IMR-90 (cell line): ENCODE data around the gene ADCYAP1R1. TPM values are rescaled to one million over a fixed set of nuclear protein-coding genes. Genes with fewer than 3 reads are reported as not detected.

ENCODE experiments used
- ATAC-seq: fragments of 200-7000 bp; cut with Tn5 transposase; 2 replicates; pipeline ENCODE4 v1.9.1; 2020; ENCODE audit warnings: low read depth, mild to moderate bottlenecking, moderate library complexity
- BruUV-seq: library from RNA; stranded (reverse); fragments of 400-500 nt; replicated peaks from 2 replicates; lab custom pipeline; 2021; lab: Mats Ljungman, UMichigan
- CTCF ChIA-PET: fragments of 300-600 bp; formaldehyde crosslinking; extraction: SDS; loops from one replicate; lab custom pipeline; 2021; ENCODE audit warnings: antibody characterized with exemption; lab: Yijun Ruan, JAX
- POLR2A ChIA-PET: fragments of 300-600 bp; sonication (Branson Sonifier 250); formaldehyde crosslinking; loops from one replicate; lab custom pipeline; 2022; ENCODE audit warnings: antibody characterized with exemption; ENCODE audit not compliant: unreplicated experiment; lab: Charles Lee
- DNase-seq: peaks from one replicate; pipeline ENCODE4 v3.0.0; 2013
- H2AFZ ChIP-seq: replicated peaks from 2 replicates; pipeline ENCODE3; 2013; ENCODE audit warnings: low read length, mild to moderate bottlenecking; ENCODE audit not compliant: poor library complexity
- H2AK5ac ChIP-seq: 2 replicates; pipeline ENCODE4 v1.6.1; 2013; ENCODE audit warnings: low read depth, low read length, inconsistent platforms
- H2AK9ac ChIP-seq: replicated peaks from 2 replicates; pipeline ENCODE3; 2013; ENCODE audit warnings: mild to moderate bottlenecking, low read depth, low read length, moderate library complexity; ENCODE audit not compliant: poor library complexity
- H2BK120ac ChIP-seq: 2 replicates; pipeline ENCODE4 v1.6.1; 2013; ENCODE audit warnings: low read depth, low read length, inconsistent platforms
- H2BK15ac ChIP-seq: 3 replicates; pipeline ENCODE4 v1.6.1; 2013; ENCODE audit warnings: low read depth, low read length, inconsistent platforms
- H2BK20ac ChIP-seq: 2 replicates; pipeline ENCODE4 v1.6.1; 2013; ENCODE audit warnings: low read depth, mild to moderate bottlenecking, inconsistent platforms, low read length, moderate library complexity
- H2BK5ac ChIP-seq: 2 replicates; pipeline ENCODE4 v1.6.1; 2013; ENCODE audit warnings: mild to moderate bottlenecking, low read depth, low read length, inconsistent platforms; ENCODE audit not compliant: poor library complexity, severe bottlenecking
- H3K14ac ChIP-seq: replicated peaks from 2 replicates; pipeline ENCODE4 v1.6.1; 2013; ENCODE audit warnings: low read depth, low read length, inconsistent platforms
- H3K18ac ChIP-seq: 2 replicates; pipeline ENCODE4 v1.6.1; 2013; ENCODE audit warnings: low read depth, low read length, control low read depth
- H3K23ac ChIP-seq: 2 replicates; pipeline ENCODE4 v1.6.1; 2013; ENCODE audit warnings: low read depth, low read length, inconsistent platforms
- H3K27ac ChIP-seq: 2 replicates; pipeline ENCODE4 v1.5.1; 2013; ENCODE audit warnings: mild to moderate bottlenecking, control low read depth, low read length; ENCODE audit not compliant: insufficient read depth
- H3K27me3 ChIP-seq: 2 replicates; pipeline ENCODE4 v1.6.1; 2013; ENCODE audit warnings: low read length; ENCODE audit not compliant: control insufficient read depth, insufficient read depth
- H3K36me3 ChIP-seq: 2 replicates; pipeline ENCODE4 v1.6.1; 2013; ENCODE audit warnings: low read length, mixed read lengths; ENCODE audit not compliant: control insufficient read depth, insufficient read depth
- H3K4ac ChIP-seq: 2 replicates; pipeline ENCODE4 v1.6.1; 2013; ENCODE audit warnings: low read depth, low read length, inconsistent platforms
- H3K4me1 ChIP-seq: 2 replicates; pipeline ENCODE4 v1.6.1; 2013; ENCODE audit warnings: low read length, mixed read lengths; ENCODE audit not compliant: control insufficient read depth, insufficient read depth
- H3K4me2 ChIP-seq: 2 replicates; pipeline ENCODE4 v1.6.1; 2013; ENCODE audit warnings: low read depth, mild to moderate bottlenecking, control low read depth, low read length, moderate library complexity
- H3K4me3 ChIP-seq: 2 replicates; pipeline ENCODE4 v1.5.1; 2013; ENCODE audit warnings: low read depth, mild to moderate bottlenecking, control low read depth, low read length, moderate library complexity; ENCODE audit not compliant: insufficient read depth
- H3K56ac ChIP-seq: 2 replicates; pipeline ENCODE4 v1.6.1; 2013; ENCODE audit warnings: low read length, inconsistent platforms; ENCODE audit not compliant: insufficient read depth; ENCODE audit errors: extremely low read depth
- H3K79me1 ChIP-seq, 2 experiments: 2 replicates each; pipeline ENCODE4 v1.6.1; 2013; ENCODE audit warnings: low read length in 2 of 2, inconsistent platforms in 1 of 2, low read depth in 1 of 2
- H3K9ac ChIP-seq: 2 replicates; pipeline ENCODE4 v1.6.1; 2013; ENCODE audit warnings: low read depth, low read length, control low read depth
- H3K9me1 ChIP-seq: 2 replicates; pipeline ENCODE4 v1.6.1; 2013; ENCODE audit warnings: low read length, inconsistent platforms; ENCODE audit not compliant: insufficient read depth
- H3K9me3 ChIP-seq: 2 replicates; pipeline ENCODE4 v1.6.1; 2013; ENCODE audit warnings: low read length; ENCODE audit not compliant: control insufficient read depth, insufficient read depth
- H4K20me1 ChIP-seq: 2 replicates; pipeline ENCODE4 v1.6.1; 2013; ENCODE audit warnings: low read length, inconsistent platforms; ENCODE audit not compliant: insufficient read depth
- H4K5ac ChIP-seq: 2 replicates; pipeline ENCODE4 v1.6.1; 2013; ENCODE audit warnings: mild to moderate bottlenecking, low read depth, low read length, control low read depth
- H4K8ac ChIP-seq, 2 experiments: 2 replicates each; pipeline ENCODE4 v1.6.1; 2013; ENCODE audit warnings: low read depth in 2 of 2, low read length in 2 of 2, control low read depth in 1 of 2, inconsistent platforms in 1 of 2
- H4K91ac ChIP-seq: 2 replicates; pipeline ENCODE4 v1.6.1; 2013; ENCODE audit warnings: low read depth, low read length, inconsistent platforms; ENCODE audit not compliant: insufficient read depth
- FOS ChIP-seq: fragments of 150-350 bp; IDR thresholded peaks from 2 replicates; pipeline ENCODE4 v1.6.1; 2016; ENCODE audit warnings: low read depth, low read length
- WGBS, 2 experiments: methylation state at CpG; one replicate each; pipeline versions ENCODE4 v1.1.5 to v1.1.7; 2013; ENCODE audit warnings: missing lambda C conversion rate in 2 of 2; ENCODE audit not compliant: insufficient read length in 1 of 2; ENCODE audit errors: extremely low coverage in 2 of 2; 5-methylcytosine and 5-hydroxymethylcytosine counted together
- dilution Hi-C: fragments of 300-500 bp; cut with HindIII; formaldehyde crosslinking; loops from one replicate; pipeline ENCODE4 v1.14.3; 2018; ENCODE audit warnings: low sequenced_read_pairs; ENCODE audit not compliant: unreplicated experiment
- in situ Hi-C: fragments of 300-500 bp; cut with MboI; formaldehyde crosslinking; loops from 3 replicates; pipeline ENCODE4 v1.14.3; 2019; ENCODE audit warnings: low sequenced_read_pairs, inconsistent platforms, mixed read lengths
- intact Hi-C: fragments of 100-400 bp; cut with micrococcal nuclease; formaldehyde crosslinking; loops from 2 replicates; pipeline ENCODE4 v1.10.0; 2022
- polyA plus RNA-seq, 3 experiments: library from polyadenylated mRNA; depleted of rRNA; stranded (reverse); fragments of >200 nt; gene quantifications; 2 replicates each; pipeline ENCODE4 v1.2.3, GENCODE V29; 2012; ENCODE audit warnings: low replicate concordance in 1 of 3
- total RNA-seq: library from RNA; depleted of rRNA; stranded (reverse); fragments of >200 nt; gene quantifications from 2 replicates; pipeline ENCODE4 v1.2.3, GENCODE V29; 2012

The ADCYAP1R1 gene
- total and polyA plus RNA-seq, 2 of the 4 experiments (the other 2 are of a cell fraction): not detected

DNA sequence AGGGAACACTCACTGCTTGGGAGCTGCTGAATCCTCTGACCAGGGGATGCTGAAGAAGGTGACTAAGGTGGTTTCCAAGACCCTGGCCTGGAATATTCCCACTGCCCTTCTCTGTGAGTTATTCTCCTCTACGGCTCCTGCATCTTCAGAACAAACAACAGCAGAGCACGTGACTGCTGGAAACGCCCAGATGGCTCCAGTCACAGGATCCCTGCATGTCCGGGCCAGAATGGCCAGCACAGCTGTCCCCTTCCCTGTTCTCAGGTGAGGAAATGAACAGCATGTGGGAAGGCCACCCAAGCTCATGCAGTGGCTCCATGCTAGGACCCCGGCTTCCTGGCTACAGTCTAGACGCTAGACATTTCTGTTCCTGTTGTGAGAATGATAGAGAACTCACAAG is 45.3 kb upstream of the ADCYAP1R1 start:
- Histone ChIP-seq H2AK5ac (no peak overlapping the region), H3K14ac (no peak overlapping the region), H4K8ac (no peak overlapping the region), H3K9ac (no peak overlapping the region), H3K23ac (no peak overlapping the region), H2AFZ (no peak overlapping the region), H3K4me3 (no peak overlapping the region), H3K9me3 (no peaks in the 10 kb centered on the region), H2AK9ac (no peak overlapping the region), H3K36me3 (no peaks in the 10 kb centered on the region), H3K79me1 (no peaks in the 10 kb centered on the region), H2BK120ac (no peak overlapping the region), H2BK15ac (no peak overlapping the region), H3K27me3 (peaks cover 19% of the 10 kb centered on the region), H3K4me2 (no peak overlapping the region), H3K56ac (no peak overlapping the region), H3K27ac (no peak overlapping the region), H2BK5ac (no peak overlapping the region), H3K4ac (no peak overlapping the region), H4K5ac (no peak overlapping the region), H3K18ac (no peak overlapping the region), H4K91ac (no peak overlapping the region), H3K9me1 (no peaks in the 10 kb centered on the region), H2BK20ac (no peak overlapping the region), H3K4me1 (no peaks in the 10 kb centered on the region), H4K20me1 (no peaks in the 10 kb centered on the region)
- intact Hi-C loops: no loop called here
- no CpG with 5 or more reads among the region's 6 CpGs for WGBS, 2 experiments
- ChIA-PET POLR2A (no interaction called here), CTCF (no interaction called here)
- in situ Hi-C loops: no loop called here
- TF ChIP-seq FOS: no peak
- ATAC-seq (no peak), DNase-seq (no peak)
- BruUV-seq: no TSS peak
- dilution Hi-C loops: no loop called here
